RWPE1 (cell line): ENCODE measurements around the gene RANBP17.

Experiments used
- CTCF ChIA-PET: fragments of 350-600 bp; sonication (Branson Sonifier 250); formaldehyde crosslinking; extraction: SDS; loops from one replicate; lab custom pipeline; 2021; lab: Yijun Ruan, JAX
- POLR2A ChIA-PET: fragments of 400-600 bp; formaldehyde crosslinking; extraction: SDS; loops from one replicate; lab custom pipeline; 2020; ENCODE audit warnings: antibody characterized with exemption; ENCODE audit not compliant: low non-redundant PET; lab: Yijun Ruan, JAX
- DNase-seq: peaks from one replicate; pipeline ENCODE4 v3.0.0; 2012; ENCODE audit warnings: low spot score
- H3K27ac ChIP-seq: fragments of 450-650 bp; 2 replicates; pipeline ENCODE4 v1.5.1; 2017
- TF ChIP-seq, protein P1 (sequence below): fragments of 450-650 bp; conservative IDR thresholded peaks from 2 replicates; pipeline ENCODE4 v1.5.1; 2017; ENCODE audit warnings: low read depth, mild to moderate bottlenecking

The RANBP17 gene

DNA sequence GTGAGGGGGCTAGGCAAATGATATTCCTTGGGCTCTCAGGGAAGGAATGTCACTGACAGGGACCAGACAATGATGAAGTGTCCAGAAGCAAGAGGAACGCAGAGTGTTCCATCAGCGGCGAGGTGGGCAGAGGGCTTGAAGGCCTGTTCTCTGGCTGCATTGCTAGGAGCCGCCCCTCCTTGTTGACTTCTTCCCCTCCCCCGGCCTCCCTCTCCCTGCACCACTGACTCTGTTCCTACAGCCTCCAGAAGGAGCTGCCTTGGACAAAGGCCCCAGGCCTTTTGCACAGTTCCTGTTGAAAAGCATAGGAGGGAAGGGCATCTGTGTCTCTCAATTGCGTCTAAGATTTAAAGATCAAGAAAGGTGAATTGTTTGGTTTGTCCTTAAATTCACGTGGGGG lies 459.6 kb downstream of the RANBP17 start:
- DNase-seq: no peak
- ChIA-PET POLR2A (interaction anchor here (0.5 kb wide), 1 partner anchor 41 kb away, joined by 3 read pairs; no protein-coding TSS in a partner anchor), CTCF (no interaction called here)
- TF ChIP-seq, protein P1, sequence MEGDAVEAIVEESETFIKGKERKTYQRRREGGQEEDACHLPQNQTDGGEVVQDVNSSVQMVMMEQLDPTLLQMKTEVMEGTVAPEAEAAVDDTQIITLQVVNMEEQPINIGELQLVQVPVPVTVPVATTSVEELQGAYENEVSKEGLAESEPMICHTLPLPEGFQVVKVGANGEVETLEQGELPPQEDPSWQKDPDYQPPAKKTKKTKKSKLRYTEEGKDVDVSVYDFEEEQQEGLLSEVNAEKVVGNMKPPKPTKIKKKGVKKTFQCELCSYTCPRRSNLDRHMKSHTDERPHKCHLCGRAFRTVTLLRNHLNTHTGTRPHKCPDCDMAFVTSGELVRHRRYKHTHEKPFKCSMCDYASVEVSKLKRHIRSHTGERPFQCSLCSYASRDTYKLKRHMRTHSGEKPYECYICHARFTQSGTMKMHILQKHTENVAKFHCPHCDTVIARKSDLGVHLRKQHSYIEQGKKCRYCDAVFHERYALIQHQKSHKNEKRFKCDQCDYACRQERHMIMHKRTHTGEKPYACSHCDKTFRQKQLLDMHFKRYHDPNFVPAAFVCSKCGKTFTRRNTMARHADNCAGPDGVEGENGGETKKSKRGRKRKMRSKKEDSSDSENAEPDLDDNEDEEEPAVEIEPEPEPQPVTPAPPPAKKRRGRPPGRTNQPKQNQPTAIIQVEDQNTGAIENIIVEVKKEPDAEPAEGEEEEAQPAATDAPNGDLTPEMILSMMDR: no peak
- H3K27ac ChIP-seq: no peak overlapping the region

DNA sequence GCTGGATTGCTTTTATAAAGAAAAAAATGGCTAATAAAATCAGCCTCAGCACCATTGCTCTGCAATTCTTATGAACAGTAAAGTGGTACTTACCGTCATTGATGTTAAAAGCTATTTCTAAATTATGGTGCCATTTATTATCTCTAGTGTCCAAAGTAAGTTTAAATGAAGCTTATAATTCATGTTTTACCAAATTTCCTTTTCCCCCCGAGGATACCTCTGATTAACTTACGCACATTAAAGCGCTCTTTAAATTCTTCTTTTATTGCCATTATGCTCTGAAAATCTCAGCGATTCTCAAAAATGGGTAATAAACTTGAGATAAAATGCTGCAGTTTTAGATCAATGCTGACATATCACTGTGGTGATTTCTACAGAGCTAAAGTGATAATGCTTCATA lies 460.7 kb downstream of the RANBP17 start:
- ChIA-PET POLR2A (no interaction called here), CTCF (interaction anchor here (0.6 kb wide), 2 partner anchors 37 to 1947 kb away, joined by 3 read pairs; no protein-coding TSS in a partner anchor)
- H3K27ac ChIP-seq: no peak overlapping the region
- no peak for DNase-seq
- TF ChIP-seq, protein P1: no peak

DNA sequence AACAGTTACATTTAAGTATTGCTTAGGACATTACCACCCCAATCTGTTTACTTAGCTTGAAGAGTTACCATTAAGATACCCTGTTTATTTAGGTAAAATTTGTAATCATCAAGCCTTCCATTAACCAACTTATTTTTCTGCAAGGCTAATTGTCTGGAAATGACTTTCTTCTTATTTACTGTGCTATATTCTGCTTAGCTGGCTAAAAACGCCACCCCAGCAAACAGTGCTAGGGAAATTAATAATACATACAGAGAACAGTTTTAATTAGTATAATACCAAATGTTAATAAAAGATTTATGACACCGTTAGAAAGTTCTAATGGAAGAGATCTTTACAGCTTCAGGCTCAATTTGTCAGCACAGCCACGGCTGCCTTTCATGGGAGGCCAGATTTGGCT lies 461.2 kb downstream of the RANBP17 start:
- ChIA-PET CTCF (interaction anchor here (0.6 to 1.3 kb wide), 4 partner anchors 13 to 1946 kb away, joined by 3 to 5 read pairs (median 3); partner anchors contain the start of gene TLX3), POLR2A (no interaction called here)
- no peak overlapping the region for H3K27ac ChIP-seq
- TF ChIP-seq, protein P1: no peak
- no peak for DNase-seq

DNA sequence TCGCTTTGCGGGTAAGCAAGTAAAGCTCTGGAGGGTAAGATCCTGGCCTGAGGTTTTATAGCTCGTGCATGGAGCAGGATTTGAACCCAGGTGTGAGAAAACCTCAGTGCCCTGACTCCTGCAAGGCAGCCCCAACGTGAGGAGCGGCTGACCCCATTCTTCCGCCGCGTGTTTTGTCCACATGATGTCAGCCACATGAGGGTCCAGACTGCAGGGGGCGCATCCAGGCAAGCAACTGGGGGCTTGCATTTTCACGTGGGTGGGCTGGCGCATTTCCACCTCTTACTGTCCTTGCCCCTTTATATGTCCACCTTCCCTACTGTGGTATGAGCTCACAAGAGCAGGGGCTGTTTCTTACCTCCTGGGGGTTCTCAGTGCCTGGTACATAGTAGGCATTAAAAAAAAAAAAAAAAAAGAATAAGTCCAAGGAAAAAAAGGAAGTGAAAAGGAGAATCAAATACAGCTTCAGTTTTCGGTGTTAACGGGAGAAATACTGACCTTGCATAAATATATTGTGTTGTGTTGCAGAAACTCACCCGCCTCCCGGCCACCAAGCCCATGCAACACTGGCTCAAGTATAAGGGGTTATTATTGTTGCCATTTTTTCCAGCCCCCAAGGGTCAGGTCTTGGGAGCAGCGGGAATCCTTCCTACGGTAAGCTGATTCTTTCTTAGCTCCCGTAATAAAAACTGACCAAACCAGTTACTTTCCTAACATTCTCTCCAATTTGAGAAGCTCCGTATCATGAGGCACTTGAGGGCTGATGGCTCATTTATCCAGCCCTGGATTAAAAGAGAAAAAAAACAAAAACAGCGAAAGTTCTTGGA lies 462.2 kb downstream of the RANBP17 start:
- no peak for DNase-seq
- ChIA-PET POLR2A (no interaction called here), CTCF (interaction anchor here (0.6 to 1.3 kb wide), 7 partner anchors 15 to 515 kb away, joined by 3 to 5 read pairs (median 3); partner anchors contain the start of gene TLX3)
- no peak overlapping the region for H3K27ac ChIP-seq
- TF ChIP-seq, protein P1: no peak

DNA sequence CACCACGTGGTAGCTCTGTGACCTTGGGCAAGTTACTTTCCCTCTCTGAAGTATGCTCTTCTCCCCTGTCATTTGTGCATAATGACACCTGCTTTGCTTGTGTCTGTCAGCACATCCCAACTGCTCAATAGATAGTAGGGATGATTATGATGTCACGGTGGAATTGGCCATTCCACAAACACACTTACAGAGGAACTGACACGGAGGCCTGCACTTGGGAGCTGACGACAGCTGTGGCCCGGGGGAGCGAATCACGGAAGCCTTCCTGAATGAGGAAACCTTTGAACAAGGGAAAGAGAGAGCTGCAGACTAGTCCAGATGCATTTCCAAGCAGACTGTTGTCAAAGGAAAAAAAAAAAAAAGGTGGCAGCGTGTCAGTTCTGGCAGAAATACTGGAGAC lies 468.2 kb downstream of the RANBP17 start:
- no peak overlapping the region for H3K27ac ChIP-seq
- no peak for DNase-seq
- POLR2A ChIA-PET: no interaction called here
- CTCF ChIA-PET: interaction anchor here (0.8 kb wide), 1 partner anchor 122 kb away, joined by 3 read pairs; no protein-coding TSS in a partner anchor
- TF ChIP-seq, protein P1: no peak

DNA sequence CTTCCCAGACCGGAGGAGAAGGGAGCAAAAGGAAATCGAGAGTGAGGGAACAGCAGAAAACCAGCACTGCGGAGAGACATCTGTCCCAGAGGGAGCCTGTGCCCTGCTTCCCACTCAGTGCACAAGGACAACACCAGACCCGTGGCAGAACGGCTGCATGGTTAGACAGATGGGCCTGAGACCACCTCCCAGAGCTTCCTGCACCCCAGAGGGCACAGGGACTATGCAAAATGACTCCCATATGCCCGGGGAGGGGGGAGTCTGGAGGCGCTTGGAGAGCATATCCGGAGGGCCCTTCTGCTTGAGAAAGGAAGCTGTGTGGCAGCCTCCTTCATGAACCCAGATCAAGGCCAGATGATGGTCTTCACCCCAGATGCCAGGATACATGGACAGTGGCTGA lies 473.8 kb downstream of the RANBP17 start:
- POLR2A ChIA-PET: no interaction called here
- DNase-seq: no peak
- CTCF ChIA-PET: interaction anchor here (1.3 to 3.6 kb wide), 3 partner anchors 128 to 591 kb away, joined by 5 to 52 read pairs (median 16); no protein-coding TSS in a partner anchor
- TF ChIP-seq, protein P1: no peak
- no peak overlapping the region for H3K27ac ChIP-seq
